HS-27A (cell line): Measurements from ENCODE around the gene CMSS1.

Experiments used
- DNase-seq: peaks from one replicate; pipeline ENCODE4 v3.0.0-alpha.2; 2012; ENCODE audit warnings: low read depth, missing footprints

CMSS1 gene

GRCh38 chr3:100149713-100150415, 332.2 kb downstream of the CMSS1 start:
- no peak for DNase-seq

DNA sequence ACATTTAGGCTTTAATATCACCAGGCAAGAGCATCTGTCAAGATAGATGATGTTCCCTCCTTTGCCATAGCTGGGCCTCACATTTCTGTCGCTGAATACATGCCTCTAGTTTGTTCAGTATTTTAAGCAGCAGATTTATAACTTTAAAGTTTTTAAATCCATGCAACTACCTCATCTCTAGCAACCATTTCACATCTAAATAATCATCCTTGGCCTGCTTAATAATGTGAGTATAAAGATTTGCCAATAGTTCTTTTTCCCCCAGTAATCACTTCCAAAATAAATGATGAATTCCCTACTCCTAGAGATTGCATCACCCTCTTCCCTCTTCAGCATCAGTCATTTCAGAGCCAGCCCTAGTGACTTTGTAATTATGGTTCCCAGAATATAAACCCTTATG, 332.8 kb downstream of the CMSS1 start:
- DNase-seq: no peak

- DNase-seq: no peak
These were observed 333.5 kb downstream of the CMSS1 start for GRCh38 chr3:100151024-100151707.

DNA sequence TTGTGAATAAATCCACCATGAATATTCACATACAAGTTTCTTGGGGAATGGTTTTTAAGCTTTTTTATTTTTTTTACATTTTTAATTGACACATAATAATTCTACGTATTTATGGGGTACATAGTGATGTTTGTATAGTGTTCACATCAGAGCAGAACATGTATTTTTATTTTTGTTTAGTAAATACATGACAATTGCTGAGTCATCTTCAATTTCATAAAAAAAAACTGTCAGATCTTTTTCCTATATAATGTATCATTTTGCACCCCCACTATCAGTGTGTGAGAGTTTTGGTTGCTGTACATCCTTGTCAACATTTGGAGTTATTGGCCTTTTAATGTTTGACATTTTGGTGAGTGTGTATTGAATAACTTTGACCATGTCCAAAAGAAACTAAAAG, 336.5 kb downstream of the CMSS1 start:
- no peak for DNase-seq

DNA sequence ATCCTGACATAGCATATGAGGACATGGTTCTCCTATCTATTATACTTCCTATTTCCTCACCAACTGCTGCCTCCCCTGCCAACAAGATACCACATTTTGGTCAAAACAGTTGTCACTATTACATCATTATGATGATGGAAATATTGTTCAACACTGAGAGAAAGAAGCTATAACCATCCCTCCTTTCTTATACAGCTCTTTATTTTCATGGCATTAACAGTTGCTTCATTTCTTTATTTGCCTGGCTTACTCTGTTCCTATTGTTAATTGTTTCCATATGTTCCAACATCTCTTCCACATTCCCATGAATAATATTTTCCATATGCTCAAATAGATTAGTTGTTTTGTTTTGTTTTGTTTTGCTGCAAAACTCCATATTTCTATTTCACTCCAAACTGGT, 337.5 kb downstream of the CMSS1 start:
- no peak for DNase-seq

GRCh38 chr3:100155590-100155989, 337.9 kb downstream of the CMSS1 start:
- DNase-seq: no peak

GRCh38 chr3:100157685-100158084, 340.0 kb downstream of the CMSS1 start:
- DNase-seq: no peak

GRCh38 chr3:100158918-100159330, 341.3 kb downstream of the CMSS1 start:
- no peak for DNase-seq

- DNase-seq: peak; percentile 43
These were observed 341.9 kb downstream of the CMSS1 start for GRCh38 chr3:100159331-100160153.

DNA sequence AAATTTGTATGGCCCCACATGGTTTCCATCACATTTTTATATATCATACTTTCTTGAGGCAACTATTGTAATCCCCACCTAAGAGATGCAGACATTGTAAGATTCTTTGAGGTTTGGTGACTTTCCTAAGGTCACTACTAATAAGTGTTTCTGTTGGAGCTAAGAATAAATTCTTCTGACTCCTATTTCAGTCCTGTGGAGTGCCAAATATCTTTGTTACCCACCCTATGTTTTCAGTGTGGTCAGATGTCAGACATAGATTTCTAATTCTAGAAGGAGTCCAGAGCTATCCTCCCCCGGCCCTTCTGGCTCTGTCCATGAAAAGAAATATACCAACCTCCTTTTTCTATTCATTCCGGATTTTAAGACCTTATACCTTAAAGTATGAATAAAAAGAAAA, 342.9 kb downstream of the CMSS1 start:
- DNase-seq: no peak

- no peak for DNase-seq
These were observed 346.1 kb downstream of the CMSS1 start for GRCh38 chr3:100163787-100164186.

DNA sequence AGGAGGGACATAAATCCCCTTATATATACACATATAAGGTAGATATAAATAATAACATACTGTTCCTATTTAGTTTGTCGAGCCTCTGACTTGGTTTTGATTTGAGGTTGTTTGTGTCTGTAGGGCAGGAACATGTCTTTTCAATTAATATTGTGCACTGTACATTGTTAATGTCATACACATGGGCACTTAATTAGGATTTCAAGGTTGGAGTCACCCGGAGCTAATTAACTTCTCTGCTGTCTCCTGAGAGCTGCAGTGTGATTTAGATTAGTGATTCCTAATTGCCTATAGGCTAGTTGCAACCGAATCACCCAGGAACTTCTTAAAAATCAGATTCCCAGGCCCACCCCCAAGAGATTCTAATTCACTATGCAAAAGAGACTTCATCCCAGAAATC, 347.1 kb downstream of the CMSS1 start:
- DNase-seq: no peak

DNA sequence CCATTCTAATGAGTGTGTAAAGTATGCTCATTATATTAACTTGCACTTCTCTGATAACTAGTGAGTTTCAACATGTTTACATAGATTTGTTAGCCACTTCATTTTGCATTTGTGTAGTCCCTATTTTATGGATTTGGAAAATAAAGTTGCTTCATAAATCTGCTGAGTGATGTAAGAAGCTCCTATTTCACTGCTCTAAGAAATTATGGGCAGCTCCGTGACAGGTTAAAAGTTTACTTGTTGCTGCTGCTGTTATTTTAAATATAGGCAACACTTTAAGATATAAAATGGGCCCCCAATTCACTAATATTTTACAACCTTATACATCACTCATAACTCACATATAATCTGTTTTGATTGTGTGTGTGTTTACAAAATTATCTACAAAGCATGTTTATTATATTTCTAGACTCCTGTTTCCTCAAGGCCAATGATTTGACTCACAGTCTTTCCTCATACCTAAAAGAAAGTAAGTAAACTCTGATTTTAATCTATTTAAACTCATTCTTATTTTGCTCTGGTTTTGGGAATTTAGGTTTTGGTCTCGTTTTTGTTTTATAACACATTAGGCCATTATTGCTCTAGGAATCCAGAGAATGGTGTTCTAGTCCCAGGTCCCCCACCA, 348.4 kb downstream of the CMSS1 start:
- DNase-seq: no peak

- DNase-seq: no peak
These were observed 351.7 kb downstream of the CMSS1 start for GRCh38 chr3:100169201-100169920.

DNA sequence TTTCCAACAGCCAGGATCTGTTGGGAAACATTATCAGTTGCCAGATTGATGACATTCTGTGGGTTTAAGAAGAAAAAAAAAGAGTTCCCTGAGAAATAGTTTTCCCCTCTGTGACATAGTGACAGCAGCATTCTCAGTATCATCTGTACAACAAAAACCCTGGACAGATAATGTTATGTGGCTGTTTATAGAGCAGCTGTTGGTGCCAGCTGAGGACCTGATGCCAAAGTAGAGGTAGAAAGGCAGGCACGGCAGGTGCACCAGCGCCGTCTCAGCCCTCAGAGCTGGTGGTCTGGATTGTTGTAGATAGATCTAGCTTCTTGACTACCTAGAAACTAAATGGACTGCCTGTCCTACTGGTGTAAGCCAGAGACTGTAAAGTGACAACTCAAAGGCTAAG, 352.8 kb downstream of the CMSS1 start:
- DNase-seq: no peak

GRCh38 chr3:100171211-100171914, 353.7 kb downstream of the CMSS1 start:
- no peak for DNase-seq

GRCh38 chr3:100173961-100174360, 356.3 kb downstream of the CMSS1 start:
- DNase-seq: no peak

DNA sequence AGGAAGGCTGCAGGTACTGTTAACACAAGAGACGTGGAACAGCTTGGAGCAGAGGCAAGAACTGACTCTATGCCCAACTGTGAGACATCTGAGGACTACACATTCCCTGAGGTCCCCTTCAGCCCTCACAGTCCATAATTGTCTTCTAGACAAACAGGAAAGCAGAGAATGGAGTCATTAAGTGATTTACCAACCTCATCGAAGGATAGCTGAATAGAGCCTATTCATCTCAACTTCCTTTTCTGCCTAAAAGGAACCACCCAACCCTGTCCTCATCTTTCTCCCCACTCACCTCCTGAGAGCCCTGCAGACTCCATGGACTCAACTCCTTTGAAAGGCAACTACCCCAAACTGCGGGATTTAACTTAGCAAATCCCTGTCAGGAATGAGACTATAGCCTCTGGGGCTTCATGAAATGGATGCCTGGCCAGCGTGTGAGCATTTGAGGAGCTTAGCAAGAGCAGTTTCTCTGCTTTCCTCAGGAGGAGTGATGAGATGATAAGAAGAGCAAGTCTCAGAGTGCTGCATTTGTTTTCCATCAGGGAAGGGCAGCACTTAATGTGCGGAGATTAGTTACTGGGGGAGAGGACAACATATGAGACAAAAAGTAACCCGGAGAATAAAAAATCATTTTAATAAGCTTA, 358.1 kb downstream of the CMSS1 start:
- DNase-seq: no peak

DNA sequence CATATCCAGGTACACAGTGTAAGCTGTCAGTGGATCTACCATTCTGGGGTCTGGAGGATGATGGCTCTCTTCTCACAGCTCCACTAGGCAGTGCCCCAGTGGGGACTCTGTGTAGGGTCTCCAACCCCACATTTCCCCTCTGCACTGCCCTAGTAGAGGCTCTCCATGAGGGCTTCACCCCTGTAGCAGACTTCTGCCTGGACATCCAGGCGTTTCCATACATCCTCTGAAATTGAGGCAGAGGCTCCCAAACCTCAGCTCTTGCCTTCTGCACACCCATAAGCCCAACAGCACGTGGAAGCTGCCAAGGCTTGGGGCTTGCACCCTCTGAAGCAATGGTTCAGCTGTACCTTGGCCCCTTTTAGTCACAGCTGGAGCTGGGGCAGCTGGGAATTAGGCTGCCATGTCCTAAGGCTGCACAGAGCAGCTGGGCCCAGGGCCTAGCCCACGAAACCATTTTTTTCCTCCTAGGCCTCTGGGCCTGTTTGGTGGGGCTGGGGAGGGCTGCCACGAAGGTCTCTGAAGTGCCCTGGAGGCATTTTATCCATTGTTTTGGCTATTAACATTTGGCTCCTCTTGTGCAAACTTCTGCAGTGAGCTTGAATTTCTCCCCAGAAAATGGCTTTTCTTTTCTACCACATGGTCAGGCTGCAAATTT, 362.2 kb downstream of the CMSS1 start:
- DNase-seq: no peak

GRCh38 chr3:100183608-100184125, 366.0 kb downstream of the CMSS1 start:
- no peak for DNase-seq
